Measurements from ENCODE around the gene ZBTB46.

Gene ZBTB46

GRCh38 chr20:63706852-63707557 lies 124.1 kb downstream of the ZBTB46 start:
- peak; percentile 62 for TF ChIP-seq CTCF (IDR thresholded peaks at IDR 0.05; ENCODE audit: extremely low read depth, missing control alignments)
- DNase-seq (ENCODE audit: low spot score), result peak; percentile 80

GRCh38 chr20:63706027-63706695 lies 124.9 kb downstream of the ZBTB46 start:
- TF ChIP-seq CTCF (IDR thresholded peaks at IDR 0.05; ENCODE audit: extremely low read depth, missing control alignments), result no peak
- DNase-seq (ENCODE audit: low spot score), result peak; percentile 7

- DNase-seq (ENCODE audit: low spot score), result no peak
- TF ChIP-seq CTCF (IDR thresholded peaks at IDR 0.05; ENCODE audit: extremely low read depth, missing control alignments), result no peak
These were observed 125.6 kb downstream of the ZBTB46 start for GRCh38 chr20:63705232-63706026.

- DNase-seq (ENCODE audit: low spot score), result no peak
- no peak for TF ChIP-seq CTCF (IDR thresholded peaks at IDR 0.05; ENCODE audit: extremely low read depth, missing control alignments)
These were observed 126.3 kb downstream of the ZBTB46 start for GRCh38 chr20:63704749-63705117.

- TF ChIP-seq CTCF (IDR thresholded peaks at IDR 0.05; ENCODE audit: extremely low read depth, missing control alignments), result no peak
- DNase-seq (ENCODE audit: low spot score), result peak; percentile 6
These were observed 126.9 kb downstream of the ZBTB46 start for GRCh38 chr20:63703976-63704748.

GRCh38 chr20:63703471-63703975 lies 127.5 kb downstream of the ZBTB46 start:
- DNase-seq (ENCODE audit: low spot score), result no peak

More at GRCh38 chr20:63703471-63703975, 127.5 kb downstream of the ZBTB46 start:
- no peak for TF ChIP-seq CTCF (IDR thresholded peaks at IDR 0.05; ENCODE audit: extremely low read depth, missing control alignments)
